Mesendoderm (in vitro differentiated cells): ENCODE data around the gene POLR3H.
A peak's percentile ranks its signal among the peaks of the same experiment; 100 is the strongest.

ENCODE experiments used
- DNase-seq: peaks from one replicate; pipeline ENCODE4 v3.0.0; 2013
- H2AK5ac ChIP-seq: 2 replicates; pipeline ENCODE4 v1.6.1; 2013; ENCODE audit warnings: low read length, inconsistent platforms
- H2BK120ac ChIP-seq: 2 replicates; pipeline ENCODE4 v1.6.1; 2013; ENCODE audit warnings: low read depth, mild to moderate bottlenecking, low read length, moderate library complexity, mixed read lengths
- H2BK15ac ChIP-seq: replicated peaks from 2 replicates; pipeline ENCODE4 v1.6.1; 2013; ENCODE audit warnings: low read depth, mild to moderate bottlenecking, moderate library complexity
- H2BK5ac ChIP-seq: 2 replicates; pipeline ENCODE4 v1.6.1; 2013; ENCODE audit warnings: low read length, inconsistent platforms
- H3K18ac ChIP-seq: 2 replicates; pipeline ENCODE4 v1.6.1; 2013; ENCODE audit warnings: mild to moderate bottlenecking, low read length, mixed read lengths
- H3K23ac ChIP-seq: one replicate; pipeline ENCODE4 v1.6.1; 2013; ENCODE audit warnings: low read length
- H3K27ac ChIP-seq: 2 replicates; pipeline ENCODE4 v1.5.1; 2013; ENCODE audit warnings: low read depth, mild to moderate bottlenecking, inconsistent platforms, low read length, moderate library complexity
- H3K27me3 ChIP-seq: 2 replicates; pipeline ENCODE4 v1.6.1; 2013; ENCODE audit warnings: low read length, control low read depth, mild to moderate bottlenecking, inconsistent platforms; ENCODE audit not compliant: insufficient read depth, poor library complexity
- H3K36me3 ChIP-seq: 2 replicates; pipeline ENCODE4 v1.6.1; 2013; ENCODE audit warnings: low read length, inconsistent platforms; ENCODE audit not compliant: control insufficient read depth, insufficient read depth
- H3K4ac ChIP-seq: one replicate; pipeline ENCODE4 v1.6.1; 2013; ENCODE audit warnings: low read depth, mild to moderate bottlenecking, low read length, moderate library complexity
- H3K4me1 ChIP-seq: 2 replicates; pipeline ENCODE4 v1.6.1; 2013; ENCODE audit warnings: low read depth, low read length, inconsistent platforms; ENCODE audit not compliant: control insufficient read depth
- H3K4me2 ChIP-seq: 2 replicates; pipeline ENCODE4 v1.6.1; 2013; ENCODE audit warnings: low read length
- H3K4me3 ChIP-seq: 2 replicates; pipeline ENCODE4 v1.5.1; 2013; ENCODE audit warnings: mild to moderate bottlenecking, low read length
- H3K56ac ChIP-seq: one replicate; pipeline ENCODE4 v1.6.1; 2013; ENCODE audit warnings: low read length
- H3K79me1 ChIP-seq: 2 replicates; pipeline ENCODE4 v1.6.1; 2013; ENCODE audit warnings: low read length, inconsistent platforms
- H3K79me2 ChIP-seq: 2 replicates; pipeline ENCODE4 v1.6.1; 2013; ENCODE audit warnings: mild to moderate bottlenecking, low read length; ENCODE audit not compliant: control insufficient read depth, insufficient read depth
- H3K9ac ChIP-seq: 2 replicates; pipeline ENCODE4 v1.6.1; 2013; ENCODE audit warnings: low read length, inconsistent platforms
- H4K5ac ChIP-seq: one replicate; pipeline ENCODE4 v1.6.1; 2013; ENCODE audit warnings: low read length
- H4K8ac ChIP-seq: one replicate; pipeline ENCODE4 v1.6.1; 2013; ENCODE audit warnings: low read depth, mild to moderate bottlenecking, control low read depth, low read length, moderate library complexity
- WGBS: extraction: QIAGEN DNeasy Blood & Tissue Kit; methylation state at CpG from one replicate; pipeline ENCODE4 v1.1.7; 2013; ENCODE audit warnings: low lambda C conversion rate, missing lambda C conversion rate; ENCODE audit not compliant: insufficient coverage; ENCODE audit errors: extremely low coverage; 5-methylcytosine and 5-hydroxymethylcytosine counted together

The POLR3H gene

GRCh38 chr22:41526830-41527799 is 17.2 kb downstream of the POLR3H start:
- H3K4me3 ChIP-seq: no peak overlapping the region
- WGBS: no CpG with 5 or more reads among the region's 32 CpGs
- H3K79me2 ChIP-seq: no peaks in the 10 kb centered on the region
- no peak overlapping the region for H2BK5ac ChIP-seq
- no peak overlapping the region for H2BK15ac ChIP-seq
- H3K18ac ChIP-seq: no peak overlapping the region
- H4K5ac ChIP-seq: no peak overlapping the region
- no peaks in the 10 kb centered on the region for H3K27me3 ChIP-seq
- H4K8ac ChIP-seq: no peak overlapping the region
- H3K56ac ChIP-seq: no peak overlapping the region
- H3K36me3 ChIP-seq: peaks cover 11% of the 10 kb centered on the region
- no peak overlapping the region for H3K9ac ChIP-seq
- no peak overlapping the region for H2AK5ac ChIP-seq
- DNase-seq: peak; percentile 38
- H2BK120ac ChIP-seq: no peak overlapping the region
- H3K4me2 ChIP-seq: no peak overlapping the region
- no peak overlapping the region for H3K23ac ChIP-seq
- no peak overlapping the region for H3K27ac ChIP-seq
- H3K4me1 ChIP-seq: no peaks in the 10 kb centered on the region
- H3K4ac ChIP-seq: no peak overlapping the region
- H3K79me1 ChIP-seq: no peaks in the 10 kb centered on the region

DNA sequence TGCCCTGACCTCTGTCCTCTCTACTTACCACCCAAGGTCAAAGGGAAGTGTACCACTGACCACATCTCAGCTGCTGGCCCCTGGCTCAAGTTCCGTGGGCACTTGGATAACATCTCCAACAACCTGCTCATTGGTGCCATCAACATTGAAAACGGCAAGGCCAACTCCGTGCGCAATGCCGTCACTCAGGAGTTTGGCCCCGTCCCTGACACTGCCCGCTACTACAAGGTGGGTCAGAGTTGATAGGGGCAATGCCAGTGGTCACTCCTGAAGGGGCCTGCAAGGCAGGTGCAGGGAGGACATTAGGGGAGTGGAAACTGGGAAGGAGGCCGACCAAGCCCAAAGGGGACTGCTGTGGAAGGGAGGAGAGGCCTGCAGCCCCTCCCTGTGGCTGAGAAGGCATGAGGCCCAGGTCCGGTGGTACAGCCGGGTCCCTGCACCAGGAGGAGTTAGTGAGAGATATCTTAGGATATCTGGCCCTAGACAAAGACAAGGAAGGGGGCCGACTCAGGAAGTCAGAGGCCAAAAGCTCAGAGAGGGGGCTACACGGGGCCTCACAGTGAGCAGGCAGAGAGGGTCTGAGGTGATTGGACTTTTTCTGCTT is 17.9 kb downstream of the POLR3H start:
- H3K4me2 ChIP-seq: no peak overlapping the region
- peaks cover 8% of the 10 kb centered on the region for H3K36me3 ChIP-seq
- H2BK120ac ChIP-seq: no peak overlapping the region
- H4K8ac ChIP-seq: no peak overlapping the region
- no peak overlapping the region for H3K18ac ChIP-seq
- no peak overlapping the region for H2AK5ac ChIP-seq
- no peaks in the 10 kb centered on the region for H3K4me1 ChIP-seq
- no peak overlapping the region for H3K4ac ChIP-seq
- no peak for DNase-seq
- H3K79me1 ChIP-seq: no peaks in the 10 kb centered on the region
- H2BK15ac ChIP-seq: no peak overlapping the region
- no peak overlapping the region for H3K9ac ChIP-seq
- no peak overlapping the region for H3K4me3 ChIP-seq
- no peaks in the 10 kb centered on the region for H3K79me2 ChIP-seq
- H3K27ac ChIP-seq: no peak overlapping the region
- no peak overlapping the region for H3K23ac ChIP-seq
- no peak overlapping the region for H3K56ac ChIP-seq
- no peaks in the 10 kb centered on the region for H3K27me3 ChIP-seq
- H4K5ac ChIP-seq: no peak overlapping the region
- WGBS: no CpG with 5 or more reads among the region's 12 CpGs
- no peak overlapping the region for H2BK5ac ChIP-seq

DNA sequence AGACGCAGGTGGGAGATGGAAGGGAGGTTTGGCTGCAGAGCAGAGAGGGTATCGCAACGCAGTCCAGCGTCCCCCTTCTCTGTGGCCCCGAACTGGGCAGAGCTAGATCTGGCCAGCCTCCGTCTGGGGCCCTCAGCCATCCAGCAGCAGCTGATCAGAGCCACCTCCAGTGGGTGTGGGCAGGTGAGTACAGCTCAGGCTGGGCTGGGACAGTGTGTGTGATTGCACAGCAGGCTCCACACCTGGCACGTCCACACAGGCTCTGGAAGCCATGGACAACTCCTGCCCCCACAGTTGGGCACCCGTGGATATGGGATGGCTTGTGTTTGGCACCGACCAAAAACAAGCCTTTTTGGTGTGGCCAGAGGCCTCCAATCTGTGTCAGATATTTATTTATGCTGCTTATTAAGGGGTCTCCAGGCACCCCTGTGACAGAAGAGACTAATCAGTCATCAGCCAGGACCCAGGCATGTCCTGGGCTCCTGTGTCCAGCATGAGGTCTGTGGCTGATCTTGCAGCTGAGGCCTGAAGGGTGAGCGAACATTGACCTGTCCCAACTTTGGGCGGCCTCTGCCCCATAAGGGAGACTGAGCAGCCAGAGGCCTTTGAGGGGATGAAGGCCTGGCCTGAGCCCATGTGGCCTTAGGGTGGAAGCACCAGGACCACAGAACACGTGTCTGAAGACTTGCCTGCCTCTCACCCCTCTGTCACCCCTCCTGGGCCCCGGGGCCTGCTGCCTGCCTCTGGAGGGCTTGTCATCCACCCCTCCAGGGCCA is 18.6 kb downstream of the POLR3H start:
- H2BK120ac ChIP-seq: no peak overlapping the region
- H3K23ac ChIP-seq: no peak overlapping the region
- H3K4me3 ChIP-seq: no peak overlapping the region
- no peak overlapping the region for H3K18ac ChIP-seq
- H4K5ac ChIP-seq: no peak overlapping the region
- no peak overlapping the region for H3K9ac ChIP-seq
- H2BK5ac ChIP-seq: no peak overlapping the region
- no peak for DNase-seq
- no peak overlapping the region for H2BK15ac ChIP-seq
- H3K79me2 ChIP-seq: no peaks in the 10 kb centered on the region
- no peak overlapping the region for H3K56ac ChIP-seq
- no peaks in the 10 kb centered on the region for H3K27me3 ChIP-seq
- no CpG with 5 or more reads among the region's 13 CpGs for WGBS
- no peak overlapping the region for H2AK5ac ChIP-seq
- no peak overlapping the region for H3K4me2 ChIP-seq
- no peak overlapping the region for H4K8ac ChIP-seq
- no peak overlapping the region for H3K4ac ChIP-seq
- no peaks in the 10 kb centered on the region for H3K4me1 ChIP-seq
- peaks cover 8% of the 10 kb centered on the region for H3K36me3 ChIP-seq
- H3K27ac ChIP-seq: no peak overlapping the region
- no peaks in the 10 kb centered on the region for H3K79me1 ChIP-seq

DNA sequence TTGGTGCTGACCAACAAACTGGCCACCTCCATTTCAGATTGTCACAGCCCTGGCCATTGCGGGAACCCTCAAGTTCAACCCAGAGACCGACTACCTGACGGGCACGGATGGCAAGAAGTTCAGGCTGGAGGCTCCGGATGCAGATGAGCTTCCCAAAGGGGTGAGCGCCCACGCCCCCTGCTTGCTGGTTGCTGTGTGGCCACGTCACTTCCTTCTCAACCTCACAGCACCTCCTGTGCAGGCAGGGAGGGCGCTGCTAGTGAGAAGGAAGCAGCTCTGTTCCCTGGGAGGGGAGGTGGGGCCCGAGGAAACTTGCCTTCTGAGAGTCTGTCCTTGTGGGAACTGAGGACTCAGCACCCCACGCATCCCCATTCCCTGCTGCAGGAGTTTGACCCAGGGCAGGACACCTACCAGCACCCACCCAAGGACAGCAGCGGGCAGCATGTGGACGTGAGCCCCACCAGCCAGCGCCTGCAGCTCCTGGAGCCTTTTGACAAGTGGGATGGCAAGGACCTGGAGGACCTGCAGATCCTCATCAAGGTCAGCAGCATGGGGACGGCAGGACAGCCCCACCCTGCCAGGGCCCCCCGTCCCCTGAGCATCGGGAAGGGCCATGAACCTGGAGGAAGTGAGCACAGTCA is 19.3 kb downstream of the POLR3H start:
- H3K79me2 ChIP-seq: no peaks in the 10 kb centered on the region
- no peak overlapping the region for H3K18ac ChIP-seq
- H3K4me3 ChIP-seq: no peak overlapping the region
- no peak overlapping the region for H2BK120ac ChIP-seq
- H4K5ac ChIP-seq: no peak overlapping the region
- H3K27me3 ChIP-seq: no peaks in the 10 kb centered on the region
- no peak overlapping the region for H2BK5ac ChIP-seq
- H2AK5ac ChIP-seq: no peak overlapping the region
- no peak overlapping the region for H3K4ac ChIP-seq
- H3K56ac ChIP-seq: no peak overlapping the region
- no peak overlapping the region for H2BK15ac ChIP-seq
- H3K23ac ChIP-seq: no peak overlapping the region
- H3K36me3 ChIP-seq: peaks cover 8% of the 10 kb centered on the region
- no peak overlapping the region for H4K8ac ChIP-seq
- H3K4me1 ChIP-seq: no peaks in the 10 kb centered on the region
- H3K4me2 ChIP-seq: no peak overlapping the region
- WGBS: no CpG with 5 or more reads among the region's 17 CpGs
- no peak overlapping the region for H3K9ac ChIP-seq
- no peaks in the 10 kb centered on the region for H3K79me1 ChIP-seq
- no peak overlapping the region for H3K27ac ChIP-seq
- DNase-seq: peak; percentile 47

DNA sequence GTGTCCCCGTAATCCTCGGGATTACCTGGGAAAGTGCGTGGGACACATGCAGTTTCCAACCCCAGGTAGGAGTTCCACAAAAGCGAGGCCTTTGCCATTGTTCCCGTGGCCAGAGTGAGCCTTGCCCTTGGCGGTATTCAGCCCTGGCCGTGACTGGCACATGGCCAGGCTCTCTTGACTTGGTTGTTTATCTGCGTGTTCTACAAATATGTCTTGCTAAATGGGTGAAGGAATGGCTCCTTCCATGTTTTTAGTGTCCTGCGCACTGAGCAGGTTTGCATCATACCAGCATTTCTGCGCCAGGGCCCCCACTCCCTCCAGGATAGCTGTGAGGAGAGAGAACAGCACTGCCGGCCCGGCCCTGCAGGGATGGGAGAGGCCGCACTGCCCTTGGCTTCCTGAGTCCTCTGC is 20.0 kb downstream of the POLR3H start:
- Histone ChIP-seq H4K5ac (no peak overlapping the region), H3K4ac (no peak overlapping the region), H3K4me1 (no peaks in the 10 kb centered on the region), H3K36me3 (peaks cover 8% of the 10 kb centered on the region), H3K9ac (no peak overlapping the region), H2BK15ac (no peak overlapping the region), H3K4me3 (no peak overlapping the region), H3K56ac (no peak overlapping the region), H3K4me2 (no peak overlapping the region), H3K79me2 (no peaks in the 10 kb centered on the region), H3K23ac (no peak overlapping the region), H2BK5ac (no peak overlapping the region), H2BK120ac (no peak overlapping the region), H3K79me1 (no peaks in the 10 kb centered on the region), H3K27me3 (no peaks in the 10 kb centered on the region), H3K27ac (no peak overlapping the region), H4K8ac (no peak overlapping the region), H3K18ac (no peak overlapping the region), H2AK5ac (no peak overlapping the region)
- DNase-seq: no peak
- no CpG with 5 or more reads among the region's 13 CpGs for WGBS
